CD4-positive, CD25-positive, alpha-beta regulatory T cell (primary cell): ENCODE data around the gene RBFOX2. TPM values are rescaled to one million over a fixed set of nuclear protein-coding genes. Genes with fewer than 3 reads are reported as not detected.

Source experiments
- ATAC-seq, 2 donors: fragments of 150-1000 bp; cut with Tn5 transposase; one replicate each; pipeline ENCODE4 v1.10.0; 2021; ENCODE audit warnings: low read depth in 2 of 2, moderate number of reproducible peaks in 2 of 2, moderate library complexity in 1 of 2
- DNase-seq, 3 donors: peaks; one replicate each; pipeline versions ENCODE4 v3.0.0 to v3.0.0-alpha.2; 2012 to 2022; ENCODE audit warnings: mixed read lengths in 1 of 3
- H3K27ac ChIP-seq: one replicate; pipeline ENCODE4 v1.7.0; 2013; ENCODE audit warnings: mild to moderate bottlenecking, low read length; ENCODE audit not compliant: insufficient read depth, poor library complexity, severe bottlenecking
- H3K27me3 ChIP-seq: one replicate; pipeline ENCODE4 v1.7.0; 2013; ENCODE audit warnings: low read length; ENCODE audit not compliant: control insufficient read depth, insufficient read depth
- H3K36me3 ChIP-seq: one replicate; pipeline ENCODE4 v1.7.0; 2013; ENCODE audit warnings: mild to moderate bottlenecking, low read length, moderate library complexity; ENCODE audit not compliant: control insufficient read depth, insufficient read depth
- H3K4me1 ChIP-seq: 2 replicates; pipeline ENCODE4 v1.7.0; 2013; ENCODE audit warnings: mild to moderate bottlenecking, low read length; ENCODE audit not compliant: insufficient read depth, control insufficient read depth, poor library complexity, severe bottlenecking
- H3K4me3 ChIP-seq: one replicate; pipeline ENCODE4 v1.7.0; 2013; ENCODE audit warnings: low read depth, mild to moderate bottlenecking, low read length, moderate library complexity
- H3K9me3 ChIP-seq, 2 experiments: 1 replicate in 1 of 2; 2 replicates in 1 of 2; pipeline ENCODE4 v1.7.0; 2013; ENCODE audit warnings: low read length in 2 of 2, mild to moderate bottlenecking in 1 of 2, moderate library complexity in 1 of 2; ENCODE audit not compliant: control insufficient read depth in 2 of 2
- H3K27ac Mint-ChIP-seq, 3 donors: one replicate each; pipeline ENCODE4 v1.8.0; 2020 to 2022; ENCODE audit warnings: mild to moderate bottlenecking in 3 of 3, mixed read lengths in 3 of 3, moderate library complexity in 2 of 3
- H3K27me3 Mint-ChIP-seq: one replicate; pipeline ENCODE4 v1.8.0; 2022; ENCODE audit warnings: mild to moderate bottlenecking, mixed read lengths
- H3K36me3 Mint-ChIP-seq: one replicate; pipeline ENCODE4 v1.8.0; 2020; ENCODE audit warnings: mixed read lengths
- H3K4me1 Mint-ChIP-seq, 4 donors: one replicate each; pipeline ENCODE4 v1.8.0; 2020 to 2022; ENCODE audit warnings: mixed read lengths in 4 of 4, mild to moderate bottlenecking in 1 of 4
- H3K4me3 Mint-ChIP-seq, 4 donors: one replicate each; pipeline ENCODE4 v1.8.0; 2020 to 2022; ENCODE audit warnings: mild to moderate bottlenecking in 4 of 4, mixed read lengths in 4 of 4, moderate library complexity in 3 of 4
- H3K9me3 Mint-ChIP-seq, 7 donors: one replicate each; pipeline ENCODE4 v1.8.0; 2020 to 2022; ENCODE audit warnings: mixed read lengths in 7 of 7, mild to moderate bottlenecking in 3 of 7, moderate library complexity in 2 of 7
- polyA plus RNA-seq, 4 donors: library from polyadenylated mRNA; unstranded; fragments of 300-500 nt; fragmentation: Illumina TruSeq; gene quantifications; one replicate each; pipeline ENCODE4 v1.2.3, GENCODE V29; 2021
- total RNA-seq: library from RNA; stranded (reverse); gene quantifications from one replicate; pipeline ENCODE4 v1.2.3, GENCODE V29; 2022

Gene RBFOX2
- total and polyA plus RNA-seq, 5 donors from 2014 or later: 0.25 to 0.52 TPM; not detected in 3

DNA sequence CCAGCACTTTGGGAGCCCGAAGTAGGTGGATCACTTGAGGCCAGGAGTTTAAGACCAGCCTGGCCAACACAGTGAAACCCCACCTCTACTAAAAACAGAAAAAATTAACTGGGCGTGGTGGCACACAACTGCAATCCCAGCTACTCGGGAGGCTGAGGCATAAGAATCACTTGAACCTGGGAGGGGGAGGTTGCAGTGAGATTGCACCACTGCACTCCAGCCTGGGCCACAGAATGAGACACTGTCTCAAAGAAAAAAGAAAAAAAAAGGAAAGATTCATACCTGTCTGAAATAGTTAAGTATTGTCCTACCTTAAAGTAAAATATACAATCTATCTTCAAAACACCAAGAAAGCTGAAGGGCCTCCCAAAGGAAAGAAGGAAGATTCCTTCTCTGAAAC, 20.1 kb downstream of the RBFOX2 start:
- H3K4me1 ChIP-seq: no peaks in the 10 kb centered on the region
- DNase-seq: no peak
- no peak overlapping the region for H3K27ac Mint-ChIP-seq
- H3K9me3 Mint-ChIP-seq: peaks cover 0 to 6% (median 0%) of the 10 kb centered on the region in 7 donors
- H3K9me3 ChIP-seq: no peaks in the 10 kb centered on the region
- peaks cover 5% of the 10 kb centered on the region for H3K36me3 Mint-ChIP-seq
- peaks cover 24% of the 10 kb centered on the region for H3K27me3 Mint-ChIP-seq
- no peak overlapping the region for H3K4me3 ChIP-seq
- no peak for ATAC-seq
- H3K4me3 Mint-ChIP-seq: no peak overlapping the region
- H3K27ac ChIP-seq: no peak overlapping the region
- H3K27me3 ChIP-seq: peaks cover 12% of the 10 kb centered on the region
- H3K36me3 ChIP-seq: no peaks in the 10 kb centered on the region
- no peaks in the 10 kb centered on the region for H3K4me1 Mint-ChIP-seq

DNA sequence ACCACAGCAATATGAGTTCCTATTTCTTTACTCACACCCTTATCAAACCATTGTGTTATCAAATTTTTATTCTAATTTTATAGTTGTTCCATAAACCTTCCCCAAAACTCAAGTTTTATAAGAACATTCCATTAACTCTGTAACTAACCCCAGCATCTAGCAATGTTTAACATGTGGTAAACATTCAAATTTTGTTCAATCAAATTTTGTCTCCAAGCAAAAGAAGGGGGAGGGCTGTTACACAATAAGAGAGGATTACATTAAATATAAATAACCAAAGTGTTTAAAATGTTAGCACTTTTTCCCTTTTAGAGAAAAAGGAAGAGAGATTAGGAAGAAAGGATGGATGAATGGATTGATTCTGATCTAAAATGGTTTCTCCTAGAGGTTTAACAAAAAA, 20.5 kb downstream of the RBFOX2 start:
- Mint-ChIP-seq H3K4me3 (no peak overlapping the region), H3K27me3 (peaks cover 22% of the 10 kb centered on the region), H3K27ac (no peak overlapping the region), H3K36me3 (peaks cover 5% of the 10 kb centered on the region), H3K9me3 (peaks cover 0 to 6% (median 0%) of the 10 kb centered on the region in 7 donors), H3K4me1 (no peaks in the 10 kb centered on the region)
- DNase-seq (no peak), ATAC-seq (no peak)
- Histone ChIP-seq H3K9me3 (no peaks in the 10 kb centered on the region), H3K4me1 (no peaks in the 10 kb centered on the region), H3K4me3 (no peak overlapping the region), H3K36me3 (no peaks in the 10 kb centered on the region), H3K27me3 (peaks cover 14% of the 10 kb centered on the region), H3K27ac (no peak overlapping the region)

DNA sequence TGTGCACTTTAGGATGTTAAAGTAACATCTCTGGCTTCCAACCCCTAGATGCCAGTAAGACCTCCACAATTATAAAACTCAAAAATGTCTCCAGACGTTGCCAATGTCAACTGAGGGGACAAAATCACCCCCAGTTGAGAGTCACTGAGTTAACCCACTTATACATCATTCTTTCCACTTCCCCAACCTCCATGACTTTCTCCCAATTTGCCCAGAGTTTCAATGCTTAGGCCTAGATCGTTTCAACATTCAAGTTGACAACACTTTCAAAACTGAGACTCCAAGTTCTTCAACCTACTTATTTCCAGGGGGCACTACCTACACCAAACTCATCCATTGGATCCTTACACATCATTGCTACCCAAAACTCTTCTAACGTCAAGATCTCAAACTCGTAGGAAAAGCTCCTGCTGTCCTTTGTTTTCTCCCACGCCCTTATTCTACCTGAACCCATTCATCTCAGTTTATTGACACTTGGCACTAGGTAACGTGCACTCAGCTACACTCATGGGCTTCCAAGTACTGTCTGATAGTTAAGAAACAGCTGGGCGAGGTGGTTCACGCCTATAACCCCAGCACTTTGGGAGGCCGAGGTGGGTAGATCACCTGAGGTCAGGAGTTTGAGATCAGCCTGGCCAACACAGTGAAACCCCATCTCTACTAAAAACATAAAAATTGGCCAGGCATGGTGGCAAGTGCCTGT, 24.5 kb downstream of the RBFOX2 start:
- Mint-ChIP-seq H3K36me3 (peaks cover 5% of the 10 kb centered on the region), H3K27ac (peak overlapping the region in 1 of 3 donors; percentile 39), H3K4me1 (no peaks in the 10 kb centered on the region), H3K27me3 (peaks cover 21% of the 10 kb centered on the region), H3K4me3 (no peak overlapping the region), H3K9me3 (peaks cover 0 to 6% (median 0%) of the 10 kb centered on the region in 7 donors)
- Histone ChIP-seq H3K27ac (no peak overlapping the region), H3K36me3 (no peaks in the 10 kb centered on the region), H3K4me1 (no peaks in the 10 kb centered on the region), H3K27me3 (peaks cover 14% of the 10 kb centered on the region), H3K9me3 (no peaks in the 10 kb centered on the region), H3K4me3 (no peak overlapping the region)
- ATAC-seq (no peak), DNase-seq (no peak)

DNA sequence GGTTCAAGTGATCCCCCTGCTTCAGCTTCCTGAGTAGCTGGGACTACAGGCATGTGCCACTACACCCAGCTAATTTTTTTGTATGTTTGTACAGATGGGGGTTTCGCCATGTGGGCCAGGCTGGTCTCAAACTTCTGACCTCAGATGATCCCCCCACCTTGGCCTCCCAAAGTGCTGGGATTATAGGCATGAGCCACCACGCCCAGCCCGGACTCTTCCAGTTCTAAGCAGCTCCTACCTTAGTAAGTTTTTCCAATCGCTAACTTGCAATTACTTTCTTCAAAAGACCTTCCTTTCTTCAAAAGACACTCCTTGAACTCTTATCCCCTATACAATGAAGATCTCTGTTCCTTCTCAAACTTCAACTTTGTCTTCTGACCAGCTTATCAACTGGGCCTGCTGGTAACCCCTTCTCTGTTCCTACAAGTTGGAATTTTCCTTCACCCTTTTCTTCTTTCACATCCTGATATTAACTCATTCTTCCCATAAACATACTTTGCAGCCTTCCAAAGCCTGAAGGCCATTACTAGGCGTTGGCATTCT, 25.8 kb downstream of the RBFOX2 start:
- H3K9me3 Mint-ChIP-seq: peaks cover 0 to 6% (median 0%) of the 10 kb centered on the region in 7 donors
- no peaks in the 10 kb centered on the region for H3K4me1 Mint-ChIP-seq
- ATAC-seq (no peak), DNase-seq (no peak)
- Histone ChIP-seq H3K4me3 (no peak overlapping the region), H3K4me1 (no peaks in the 10 kb centered on the region), H3K36me3 (no peaks in the 10 kb centered on the region), H3K27ac (no peak overlapping the region), H3K27me3 (peaks cover 15% of the 10 kb centered on the region), H3K9me3 (no peaks in the 10 kb centered on the region)
- H3K36me3 Mint-ChIP-seq: peaks cover 5% of the 10 kb centered on the region
- no peak overlapping the region for H3K4me3 Mint-ChIP-seq
- no peak overlapping the region for H3K27ac Mint-ChIP-seq
- peaks cover 25% of the 10 kb centered on the region for H3K27me3 Mint-ChIP-seq

DNA sequence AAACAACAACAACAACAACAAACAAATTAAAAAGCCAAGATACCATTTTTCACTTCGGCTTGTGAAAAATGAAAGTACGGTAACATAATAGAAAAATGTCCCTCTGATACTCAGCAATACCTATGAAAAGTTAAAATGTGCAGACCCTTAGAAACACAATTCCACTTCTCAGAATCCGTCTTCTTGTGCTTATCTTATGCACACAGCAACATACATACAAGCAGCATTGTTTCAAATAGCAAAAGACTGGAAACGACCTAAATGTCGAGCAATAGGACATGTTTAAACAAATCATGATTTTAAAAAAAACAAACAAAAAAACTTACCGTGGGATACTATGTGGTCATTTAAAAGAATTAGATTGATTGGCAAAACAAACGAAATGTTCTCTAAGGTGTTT, 26.5 kb downstream of the RBFOX2 start:
- Histone ChIP-seq H3K27ac (no peak overlapping the region), H3K9me3 (no peaks in the 10 kb centered on the region), H3K4me3 (no peak overlapping the region), H3K36me3 (no peaks in the 10 kb centered on the region), H3K27me3 (peaks cover 13% of the 10 kb centered on the region), H3K4me1 (no peaks in the 10 kb centered on the region)
- Mint-ChIP-seq H3K4me3 (no peak overlapping the region), H3K9me3 (peaks cover 0 to 6% (median 0%) of the 10 kb centered on the region in 7 donors), H3K4me1 (no peaks in the 10 kb centered on the region), H3K27me3 (peaks cover 25% of the 10 kb centered on the region), H3K36me3 (peaks cover 5% of the 10 kb centered on the region), H3K27ac (no peak overlapping the region)
- DNase-seq: no peak
- ATAC-seq: no peak

DNA sequence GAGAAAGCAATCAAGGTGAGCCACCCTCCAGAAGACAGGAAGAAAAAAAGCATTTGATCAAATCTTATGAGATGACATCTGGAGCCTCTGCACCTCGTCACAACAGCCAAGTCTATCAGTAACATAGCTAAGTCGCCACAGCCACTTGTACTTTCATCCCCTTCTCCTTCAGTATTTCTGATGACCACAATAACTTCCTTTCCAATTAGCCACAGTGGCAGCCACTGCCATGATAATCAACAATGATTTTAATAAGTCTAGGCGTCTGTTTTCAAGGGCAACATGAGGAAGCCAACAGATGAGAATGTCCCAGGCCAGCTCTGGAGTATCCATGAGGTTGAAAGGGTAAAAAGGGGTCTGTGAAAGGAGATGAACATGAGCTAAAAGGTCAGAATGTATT, 29.9 kb downstream of the RBFOX2 start:
- no peaks in the 10 kb centered on the region for H3K9me3 ChIP-seq
- H3K4me1 ChIP-seq: no peaks in the 10 kb centered on the region
- DNase-seq: no peak
- Mint-ChIP-seq H3K27me3 (peaks cover 14% of the 10 kb centered on the region), H3K9me3 (peaks cover 0 to 2% (median 0%) of the 10 kb centered on the region in 7 donors), H3K36me3 (no peaks in the 10 kb centered on the region), H3K27ac (no peak overlapping the region), H3K4me1 (no peaks in the 10 kb centered on the region), H3K4me3 (no peak overlapping the region)
- ATAC-seq: no peak
- H3K4me3 ChIP-seq: no peak overlapping the region
- H3K27ac ChIP-seq: no peak overlapping the region
- peaks cover 10% of the 10 kb centered on the region for H3K27me3 ChIP-seq
- no peaks in the 10 kb centered on the region for H3K36me3 ChIP-seq

DNA sequence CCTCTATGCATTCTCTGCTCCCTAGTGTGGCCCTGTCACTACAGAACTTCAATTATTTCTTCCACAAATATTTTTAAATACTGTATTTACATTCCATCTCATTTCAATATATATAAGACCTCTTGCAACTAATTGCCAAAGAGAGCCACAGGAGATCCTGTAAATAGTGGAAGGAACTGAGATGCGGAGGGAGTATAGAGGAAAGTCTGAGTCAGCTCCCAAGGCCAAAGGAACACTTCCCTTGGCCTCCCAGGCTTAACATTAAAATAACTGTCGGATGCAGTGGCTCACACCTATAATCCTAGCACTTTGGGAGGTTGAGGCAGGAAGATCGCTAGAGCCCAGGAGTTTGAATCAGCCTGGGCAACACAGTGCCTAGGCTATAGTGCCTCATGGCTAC, 31.2 kb downstream of the RBFOX2 start:
- H3K4me1 Mint-ChIP-seq: no peaks in the 10 kb centered on the region
- no peak for ATAC-seq

DNA sequence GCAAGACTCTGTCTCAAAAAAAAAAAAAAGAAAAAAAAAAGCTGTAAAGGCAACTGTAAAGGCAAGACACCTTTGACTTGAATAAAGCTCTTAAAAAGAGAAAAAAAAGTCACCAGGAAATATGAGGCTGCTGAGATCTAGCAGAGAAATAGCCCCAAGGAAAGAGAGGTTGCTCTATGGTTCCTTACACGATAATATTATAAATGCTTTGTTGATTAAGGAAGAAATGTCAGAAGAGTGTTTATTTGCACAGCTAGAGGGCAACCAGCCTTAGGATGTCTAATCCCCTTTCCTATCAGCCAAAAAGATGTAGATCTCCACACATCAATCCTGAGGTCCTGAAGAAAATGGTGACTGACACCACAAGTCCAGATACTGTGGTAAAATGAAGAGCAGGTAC, 32.0 kb downstream of the RBFOX2 start:
- peaks cover 20% of the 10 kb centered on the region for H3K27me3 Mint-ChIP-seq
- no peaks in the 10 kb centered on the region for H3K4me1 Mint-ChIP-seq
- H3K27me3 ChIP-seq: peaks cover 5% of the 10 kb centered on the region
- H3K36me3 Mint-ChIP-seq: no peaks in the 10 kb centered on the region
- no peaks in the 10 kb centered on the region for H3K36me3 ChIP-seq
- no peak overlapping the region for H3K4me3 Mint-ChIP-seq
- H3K4me1 ChIP-seq: no peaks in the 10 kb centered on the region
- no peak overlapping the region for H3K27ac ChIP-seq
- DNase-seq: no peak
- H3K9me3 ChIP-seq: no peaks in the 10 kb centered on the region
- H3K27ac Mint-ChIP-seq: no peak overlapping the region
- peaks cover 0 to 2% (median 0%) of the 10 kb centered on the region in 7 donors for H3K9me3 Mint-ChIP-seq
- H3K4me3 ChIP-seq: no peak overlapping the region
- ATAC-seq: no peak

More for the DNA sequence above, 31.2 kb downstream of the RBFOX2 start:
- no peak for DNase-seq
- no peak overlapping the region for H3K4me3 ChIP-seq
- H3K27me3 ChIP-seq: peaks cover 6% of the 10 kb centered on the region
- H3K4me3 Mint-ChIP-seq: no peak overlapping the region
- H3K36me3 Mint-ChIP-seq: no peaks in the 10 kb centered on the region
- no peaks in the 10 kb centered on the region for H3K36me3 ChIP-seq
- no peaks in the 10 kb centered on the region for H3K9me3 ChIP-seq
- peaks cover 14% of the 10 kb centered on the region for H3K27me3 Mint-ChIP-seq
- no peak overlapping the region for H3K27ac ChIP-seq
- peaks cover 0 to 2% (median 0%) of the 10 kb centered on the region in 7 donors for H3K9me3 Mint-ChIP-seq
- H3K4me1 ChIP-seq: no peaks in the 10 kb centered on the region
- no peak overlapping the region for H3K27ac Mint-ChIP-seq
